HEK293 (cell line): Measurements from ENCODE around the gene CTDNEP1.

ENCODE experiments used
- FEZF1 ChIP-seq: fragments of 450-650 bp; formaldehyde crosslinking; IDR thresholded peaks from 2 replicates; pipeline ENCODE4 v1.5.1; 2016; ENCODE audit warnings: missing biosample characterization, missing genetic modification characterization
- GLIS2 ChIP-seq: fragments of 450-650 bp; formaldehyde crosslinking; IDR thresholded peaks from 2 replicates; pipeline ENCODE4 v1.5.1; 2016; ENCODE audit warnings: missing biosample characterization, missing genetic modification characterization
- KLF16 ChIP-seq: fragments of 450-650 bp; formaldehyde crosslinking; IDR thresholded peaks from 2 replicates; pipeline ENCODE4 v1.5.1; 2017; ENCODE audit warnings: missing biosample characterization, missing genetic modification characterization
- MYNN ChIP-seq: fragments of 450-650 bp; formaldehyde crosslinking; IDR thresholded peaks from 2 replicates; pipeline ENCODE4 v1.5.1; 2016; ENCODE audit warnings: missing biosample characterization, missing genetic modification characterization, borderline replicate concordance
- MZF1 ChIP-seq: fragments of 450-650 bp; formaldehyde crosslinking; IDR thresholded peaks from 2 replicates; pipeline ENCODE4 v1.5.1; 2017; ENCODE audit warnings: missing biosample characterization, missing genetic modification characterization, borderline replicate concordance
- OVOL3 ChIP-seq: fragments of 450-650 bp; formaldehyde crosslinking; IDR thresholded peaks from 2 replicates; pipeline ENCODE4 v1.5.1; 2016; ENCODE audit warnings: missing biosample characterization, missing genetic modification characterization
- PRDM1 ChIP-seq: fragments of 450-650 bp; formaldehyde crosslinking; IDR thresholded peaks from 2 replicates; pipeline ENCODE4; 2016; ENCODE audit warnings: missing biosample characterization, missing genetic modification characterization
- ZBTB7A ChIP-seq: fragments of 450-650 bp; formaldehyde crosslinking; IDR thresholded peaks from 2 replicates; pipeline ENCODE4 v1.5.1; 2016; ENCODE audit warnings: low read depth, missing biosample characterization, missing genetic modification characterization
- ZEB2 ChIP-seq: fragments of 450-650 bp; formaldehyde crosslinking; IDR thresholded peaks from 2 replicates; pipeline ENCODE4 v1.5.1; 2016; ENCODE audit warnings: missing biosample characterization, missing genetic modification characterization
- ZFHX2 ChIP-seq: fragments of 450-650 bp; formaldehyde crosslinking; conservative IDR thresholded peaks from 2 replicates; pipeline ENCODE4 v1.5.1; 2016; ENCODE audit warnings: missing biosample characterization, missing genetic modification characterization
- ZNF223 ChIP-seq: fragments of 450-650 bp; formaldehyde crosslinking; IDR thresholded peaks from 2 replicates; pipeline ENCODE4 v1.5.1; 2016; ENCODE audit warnings: missing biosample characterization, missing genetic modification characterization
- ZNF501 ChIP-seq: fragments of 450-650 bp; formaldehyde crosslinking; IDR thresholded peaks from 2 replicates; pipeline ENCODE4 v1.5.1; 2016; ENCODE audit warnings: missing biosample characterization, missing genetic modification characterization
- ZNF530 ChIP-seq: fragments of 450-650 bp; formaldehyde crosslinking; IDR thresholded peaks from 2 replicates; pipeline ENCODE4 v1.5.1; 2016; ENCODE audit warnings: low read depth, missing biosample characterization, missing genetic modification characterization
- ZNF561 ChIP-seq: fragments of 450-650 bp; IDR thresholded peaks from 2 replicates; pipeline ENCODE4 v1.5.1; 2018; ENCODE audit warnings: missing biosample characterization, missing genetic modification characterization, borderline replicate concordance
- ZNF600 ChIP-seq: fragments of 450-650 bp; formaldehyde crosslinking; IDR thresholded peaks from 2 replicates; pipeline ENCODE4 v1.5.1; 2016; ENCODE audit warnings: missing biosample characterization, missing genetic modification characterization
- ZNF654 ChIP-seq: fragments of 450-650 bp; formaldehyde crosslinking; IDR thresholded peaks from 2 replicates; pipeline ENCODE4 v1.5.1; 2016; ENCODE audit warnings: low read depth, missing biosample characterization, missing genetic modification characterization
- ZNF660 ChIP-seq: fragments of 450-650 bp; IDR thresholded peaks from 2 replicates; pipeline ENCODE4 v1.5.1; 2018; ENCODE audit warnings: missing biosample characterization, mild to moderate bottlenecking, missing genetic modification characterization
- ZXDB ChIP-seq: fragments of 450-650 bp; formaldehyde crosslinking; IDR thresholded peaks from 2 replicates; pipeline ENCODE4 v1.5.1; 2016; ENCODE audit warnings: missing biosample characterization, missing genetic modification characterization
- TF ChIP-seq, protein P1 (sequence below): fragments of 450-650 bp; formaldehyde crosslinking; IDR thresholded peaks from 2 replicates; pipeline ENCODE4 v1.5.1; 2017; ENCODE audit warnings: missing biosample characterization, missing genetic modification characterization
- TF ChIP-seq, protein P2 (sequence below): fragments of 450-650 bp; formaldehyde crosslinking; IDR thresholded peaks from 2 replicates; pipeline ENCODE4 v1.5.1; 2016; ENCODE audit warnings: missing biosample characterization, missing genetic modification characterization
- TF ChIP-seq, protein P3 (sequence below): fragments of 450-650 bp; formaldehyde crosslinking; IDR thresholded peaks from 2 replicates; pipeline ENCODE4 v1.5.1; 2016; ENCODE audit warnings: missing biosample characterization, missing genetic modification characterization
- TF ChIP-seq, protein P4 (sequence below): fragments of 450-650 bp; formaldehyde crosslinking; IDR thresholded peaks from 2 replicates; pipeline ENCODE4 v1.5.1; 2016; ENCODE audit warnings: missing biosample characterization, missing genetic modification characterization
- TF ChIP-seq, protein P5 (sequence below): fragments of 450-650 bp; formaldehyde crosslinking; IDR thresholded peaks from 2 replicates; pipeline ENCODE4 v1.5.1; 2016; ENCODE audit warnings: missing biosample characterization, missing genetic modification characterization
- TF ChIP-seq, protein P6 (sequence below): fragments of 450-650 bp; formaldehyde crosslinking; IDR thresholded peaks from 2 replicates; pipeline ENCODE4 v1.5.1; 2016; ENCODE audit warnings: missing biosample characterization, missing genetic modification characterization
- TF ChIP-seq, protein P7 (sequence below): fragments of 450-650 bp; formaldehyde crosslinking; IDR thresholded peaks from 2 replicates; pipeline ENCODE4; 2016; ENCODE audit warnings: missing biosample characterization, missing genetic modification characterization

Gene CTDNEP1

DNA sequence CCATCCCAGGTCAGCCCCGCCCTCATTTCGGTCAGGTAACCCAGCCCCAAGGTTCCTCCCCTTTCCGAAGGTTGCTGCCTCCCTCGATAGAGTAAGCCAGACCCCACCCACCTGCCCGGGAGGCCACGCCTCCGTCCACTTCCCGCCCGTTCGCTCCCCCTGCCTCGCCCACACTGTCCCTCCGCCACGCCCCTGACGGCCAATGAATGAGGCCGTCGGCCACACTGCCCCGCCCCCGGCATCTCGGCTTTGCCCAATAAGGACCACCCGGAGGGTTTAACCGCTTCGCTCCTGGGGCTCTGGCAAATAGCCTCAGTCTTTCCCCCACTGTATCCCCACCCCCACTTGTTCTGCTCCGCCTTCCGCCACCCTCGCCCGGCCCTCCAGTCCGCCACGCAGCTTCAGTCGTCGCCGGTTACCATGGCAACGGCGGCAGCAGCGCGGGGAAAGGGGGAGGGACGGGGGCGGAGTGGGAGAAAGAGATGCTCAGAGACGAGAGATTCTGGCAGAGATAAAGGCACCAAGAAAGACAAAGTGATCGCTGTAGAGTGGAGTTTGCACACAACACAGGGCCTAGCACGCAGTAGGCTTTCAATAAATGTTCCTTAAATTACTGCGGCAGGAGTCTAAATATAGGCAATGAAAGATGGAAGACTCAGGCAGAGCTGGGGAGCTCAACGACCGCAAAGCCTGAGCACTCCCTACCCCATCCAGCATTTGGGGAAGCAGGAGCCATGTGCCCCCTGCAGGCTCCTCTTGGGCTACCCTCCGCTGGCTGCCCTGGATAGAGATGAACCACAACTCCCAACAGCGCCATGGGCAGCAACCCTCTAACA, 37.0 kb downstream of the CTDNEP1 start (continued):
- TF ChIP-seq, protein P1, sequence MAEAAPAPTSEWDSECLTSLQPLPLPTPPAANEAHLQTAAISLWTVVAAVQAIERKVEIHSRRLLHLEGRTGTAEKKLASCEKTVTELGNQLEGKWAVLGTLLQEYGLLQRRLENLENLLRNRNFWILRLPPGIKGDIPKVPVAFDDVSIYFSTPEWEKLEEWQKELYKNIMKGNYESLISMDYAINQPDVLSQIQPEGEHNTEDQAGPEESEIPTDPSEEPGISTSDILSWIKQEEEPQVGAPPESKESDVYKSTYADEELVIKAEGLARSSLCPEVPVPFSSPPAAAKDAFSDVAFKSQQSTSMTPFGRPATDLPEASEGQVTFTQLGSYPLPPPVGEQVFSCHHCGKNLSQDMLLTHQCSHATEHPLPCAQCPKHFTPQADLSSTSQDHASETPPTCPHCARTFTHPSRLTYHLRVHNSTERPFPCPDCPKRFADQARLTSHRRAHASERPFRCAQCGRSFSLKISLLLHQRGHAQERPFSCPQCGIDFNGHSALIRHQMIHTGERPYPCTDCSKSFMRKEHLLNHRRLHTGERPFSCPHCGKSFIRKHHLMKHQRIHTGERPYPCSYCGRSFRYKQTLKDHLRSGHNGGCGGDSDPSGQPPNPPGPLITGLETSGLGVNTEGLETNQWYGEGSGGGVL (tag by site-specific recombination) = peak; percentile 88
- TF ChIP-seq ZNF561 (no peak), FEZF1 (tag by site-specific recombination) (no peak), ZNF654 (peak; percentile 16; the same call in 1 of the 2 replicates), ZNF600 (tag by site-specific recombination) (peak; percentile 73; the same call in 1 of the 2 replicates), PRDM1 (no peak), ZEB2 (tag by site-specific recombination) (peak; percentile 69), ZNF530 (no peak), ZNF501 (tag by site-specific recombination) (peak; percentile 43; the same call in 1 of the 2 replicates), ZXDB (tag by site-specific recombination) (no peak), ZBTB7A (tag by site-specific recombination) (no peak), KLF16 (tag by site-specific recombination) (peak; percentile 78), ZFHX2 (tag by site-specific recombination) (peak; percentile 96), ZNF660 (tag by site-specific recombination) (peak; percentile 73; the same call in 1 of the 2 replicates), ZNF223 (no peak), MYNN (tag by site-specific recombination) (0 out of 2 replicates have a peak, but pooled peaks have one; percentile 14), MZF1 (peak; percentile 93), GLIS2 (tag by site-specific recombination) (peak; percentile 97), OVOL3 (tag by site-specific recombination) (no peak)
- TF ChIP-seq, protein P2, sequence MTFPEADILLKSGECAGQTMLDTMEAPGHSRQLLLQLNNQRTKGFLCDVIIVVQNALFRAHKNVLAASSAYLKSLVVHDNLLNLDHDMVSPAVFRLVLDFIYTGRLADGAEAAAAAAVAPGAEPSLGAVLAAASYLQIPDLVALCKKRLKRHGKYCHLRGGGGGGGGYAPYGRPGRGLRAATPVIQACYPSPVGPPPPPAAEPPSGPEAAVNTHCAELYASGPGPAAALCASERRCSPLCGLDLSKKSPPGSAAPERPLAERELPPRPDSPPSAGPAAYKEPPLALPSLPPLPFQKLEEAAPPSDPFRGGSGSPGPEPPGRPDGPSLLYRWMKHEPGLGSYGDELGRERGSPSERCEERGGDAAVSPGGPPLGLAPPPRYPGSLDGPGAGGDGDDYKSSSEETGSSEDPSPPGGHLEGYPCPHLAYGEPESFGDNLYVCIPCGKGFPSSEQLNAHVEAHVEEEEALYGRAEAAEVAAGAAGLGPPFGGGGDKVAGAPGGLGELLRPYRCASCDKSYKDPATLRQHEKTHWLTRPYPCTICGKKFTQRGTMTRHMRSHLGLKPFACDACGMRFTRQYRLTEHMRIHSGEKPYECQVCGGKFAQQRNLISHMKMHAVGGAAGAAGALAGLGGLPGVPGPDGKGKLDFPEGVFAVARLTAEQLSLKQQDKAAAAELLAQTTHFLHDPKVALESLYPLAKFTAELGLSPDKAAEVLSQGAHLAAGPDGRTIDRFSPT (tag by site-specific recombination) = peak; percentile 73
- TF ChIP-seq, protein P3, sequence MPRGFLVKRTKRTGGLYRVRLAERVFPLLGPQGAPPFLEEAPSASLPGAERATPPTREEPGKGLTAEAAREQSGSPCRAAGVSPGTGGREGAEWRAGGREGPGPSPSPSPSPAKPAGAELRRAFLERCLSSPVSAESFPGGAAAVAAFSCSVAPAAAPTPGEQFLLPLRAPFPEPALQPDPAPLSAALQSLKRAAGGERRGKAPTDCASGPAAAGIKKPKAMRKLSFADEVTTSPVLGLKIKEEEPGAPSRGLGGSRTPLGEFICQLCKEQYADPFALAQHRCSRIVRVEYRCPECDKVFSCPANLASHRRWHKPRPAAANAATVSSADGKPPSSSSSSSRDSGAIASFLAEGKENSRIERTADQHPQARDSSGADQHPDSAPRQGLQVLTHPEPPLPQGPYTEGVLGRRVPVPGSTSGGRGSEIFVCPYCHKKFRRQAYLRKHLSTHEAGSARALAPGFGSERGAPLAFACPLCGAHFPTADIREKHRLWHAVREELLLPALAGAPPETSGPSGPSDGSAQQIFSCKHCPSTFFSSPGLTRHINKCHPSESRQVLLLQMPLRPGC (tag by site-specific recombination) = peak; percentile 24; the same call in 1 of the 2 replicates
- TF ChIP-seq, protein P4, sequence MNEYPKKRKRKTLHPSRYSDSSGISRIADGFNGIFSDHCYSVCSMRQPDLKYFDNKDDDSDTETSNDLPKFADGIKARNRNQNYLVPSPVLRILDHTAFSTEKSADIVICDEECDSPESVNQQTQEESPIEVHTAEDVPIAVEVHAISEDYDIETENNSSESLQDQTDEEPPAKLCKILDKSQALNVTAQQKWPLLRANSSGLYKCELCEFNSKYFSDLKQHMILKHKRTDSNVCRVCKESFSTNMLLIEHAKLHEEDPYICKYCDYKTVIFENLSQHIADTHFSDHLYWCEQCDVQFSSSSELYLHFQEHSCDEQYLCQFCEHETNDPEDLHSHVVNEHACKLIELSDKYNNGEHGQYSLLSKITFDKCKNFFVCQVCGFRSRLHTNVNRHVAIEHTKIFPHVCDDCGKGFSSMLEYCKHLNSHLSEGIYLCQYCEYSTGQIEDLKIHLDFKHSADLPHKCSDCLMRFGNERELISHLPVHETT (tag by site-specific recombination) = peak; percentile 51; the same call in 1 of the 2 replicates
- TF ChIP-seq, protein P5, sequence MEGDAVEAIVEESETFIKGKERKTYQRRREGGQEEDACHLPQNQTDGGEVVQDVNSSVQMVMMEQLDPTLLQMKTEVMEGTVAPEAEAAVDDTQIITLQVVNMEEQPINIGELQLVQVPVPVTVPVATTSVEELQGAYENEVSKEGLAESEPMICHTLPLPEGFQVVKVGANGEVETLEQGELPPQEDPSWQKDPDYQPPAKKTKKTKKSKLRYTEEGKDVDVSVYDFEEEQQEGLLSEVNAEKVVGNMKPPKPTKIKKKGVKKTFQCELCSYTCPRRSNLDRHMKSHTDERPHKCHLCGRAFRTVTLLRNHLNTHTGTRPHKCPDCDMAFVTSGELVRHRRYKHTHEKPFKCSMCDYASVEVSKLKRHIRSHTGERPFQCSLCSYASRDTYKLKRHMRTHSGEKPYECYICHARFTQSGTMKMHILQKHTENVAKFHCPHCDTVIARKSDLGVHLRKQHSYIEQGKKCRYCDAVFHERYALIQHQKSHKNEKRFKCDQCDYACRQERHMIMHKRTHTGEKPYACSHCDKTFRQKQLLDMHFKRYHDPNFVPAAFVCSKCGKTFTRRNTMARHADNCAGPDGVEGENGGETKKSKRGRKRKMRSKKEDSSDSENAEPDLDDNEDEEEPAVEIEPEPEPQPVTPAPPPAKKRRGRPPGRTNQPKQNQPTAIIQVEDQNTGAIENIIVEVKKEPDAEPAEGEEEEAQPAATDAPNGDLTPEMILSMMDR (tag by site-specific recombination) = peak; percentile 91
- TF ChIP-seq, protein P6, sequence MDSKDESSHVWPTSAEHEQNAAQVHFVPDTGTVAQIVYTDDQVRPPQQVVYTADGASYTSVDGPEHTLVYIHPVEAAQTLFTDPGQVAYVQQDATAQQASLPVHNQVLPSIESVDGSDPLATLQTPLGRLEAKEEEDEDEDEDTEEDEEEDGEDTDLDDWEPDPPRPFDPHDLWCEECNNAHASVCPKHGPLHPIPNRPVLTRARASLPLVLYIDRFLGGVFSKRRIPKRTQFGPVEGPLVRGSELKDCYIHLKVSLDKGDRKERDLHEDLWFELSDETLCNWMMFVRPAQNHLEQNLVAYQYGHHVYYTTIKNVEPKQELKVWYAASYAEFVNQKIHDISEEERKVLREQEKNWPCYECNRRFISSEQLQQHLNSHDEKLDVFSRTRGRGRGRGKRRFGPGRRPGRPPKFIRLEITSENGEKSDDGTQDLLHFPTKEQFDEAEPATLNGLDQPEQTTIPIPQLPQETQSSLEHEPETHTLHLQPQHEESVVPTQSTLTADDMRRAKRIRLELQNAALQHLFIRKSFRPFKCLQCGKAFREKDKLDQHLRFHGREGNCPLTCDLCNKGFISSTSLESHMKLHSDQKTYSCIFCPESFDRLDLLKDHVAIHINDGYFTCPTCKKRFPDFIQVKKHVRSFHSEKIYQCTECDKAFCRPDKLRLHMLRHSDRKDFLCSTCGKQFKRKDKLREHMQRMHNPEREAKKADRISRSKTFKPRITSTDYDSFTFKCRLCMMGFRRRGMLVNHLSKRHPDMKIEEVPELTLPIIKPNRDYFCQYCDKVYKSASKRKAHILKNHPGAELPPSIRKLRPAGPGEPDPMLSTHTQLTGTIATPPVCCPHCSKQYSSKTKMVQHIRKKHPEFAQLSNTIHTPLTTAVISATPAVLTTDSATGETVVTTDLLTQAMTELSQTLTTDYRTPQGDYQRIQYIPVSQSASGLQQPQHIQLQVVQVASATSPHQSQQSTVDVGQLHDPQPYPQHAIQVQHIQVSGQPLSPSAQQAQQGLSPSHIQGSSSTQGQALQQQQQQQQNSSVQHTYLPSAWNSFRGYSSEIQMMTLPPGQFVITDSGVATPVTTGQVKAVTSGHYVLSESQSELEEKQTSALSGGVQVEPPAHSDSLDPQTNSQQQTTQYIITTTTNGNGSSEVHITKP (tag by site-specific recombination) = peak; percentile 94
- TF ChIP-seq, protein P7, sequence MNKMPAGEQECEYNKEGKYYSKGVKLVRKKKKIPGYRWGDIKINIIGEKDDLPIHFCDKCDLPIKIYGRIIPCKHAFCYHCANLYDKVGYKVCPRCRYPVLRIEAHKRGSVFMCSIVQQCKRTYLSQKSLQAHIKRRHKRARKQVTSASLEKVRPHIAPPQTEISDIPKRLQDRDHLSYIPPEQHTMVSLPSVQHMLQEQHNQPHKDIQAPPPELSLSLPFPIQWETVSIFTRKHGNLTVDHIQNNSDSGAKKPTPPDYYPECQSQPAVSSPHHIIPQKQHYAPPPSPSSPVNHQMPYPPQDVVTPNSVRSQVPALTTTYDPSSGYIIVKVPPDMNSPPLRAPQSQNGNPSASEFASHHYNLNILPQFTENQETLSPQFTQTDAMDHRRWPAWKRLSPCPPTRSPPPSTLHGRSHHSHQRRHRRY (tag by site-specific recombination) = no peak
